HepG2 (cell line): ENCODE measurements around the gene SLC12A5. TPM values are rescaled to one million over a fixed set of nuclear protein-coding genes. Genes with fewer than 3 reads are reported as not detected.

Experiments used
- AKAP8 ChIP-seq: sonication (generic); formaldehyde crosslinking; IDR thresholded peaks from 2 replicates; pipeline ENCODE4 v1.5.1; 2020; ENCODE audit warnings: mild to moderate bottlenecking, missing genetic modification reagents
- ATF7-NPFF ChIP-seq: sonication (generic); formaldehyde crosslinking; IDR thresholded peaks from 2 replicates; pipeline ENCODE4 v1.8.1; 2023; ENCODE audit warnings: mild to moderate bottlenecking, low read depth, missing genetic modification reagents, moderate library complexity
- CAMTA2 ChIP-seq: sonication (generic); formaldehyde crosslinking; IDR thresholded peaks from 2 replicates; pipeline ENCODE4 v1.4.0; 2020; ENCODE audit warnings: mild to moderate bottlenecking, missing genetic modification reagents, borderline replicate concordance
- CHD4 ChIP-seq: fragments of 200-600 bp; sonication (generic); IDR thresholded peaks from 2 replicates; pipeline ENCODE4 v1.7.0; 2017; ENCODE audit warnings: mild to moderate bottlenecking, low read length, borderline replicate concordance
- E2F2 ChIP-seq: sonication (generic); formaldehyde crosslinking; IDR thresholded peaks from 2 replicates; pipeline ENCODE4 v1.4.0; 2020; ENCODE audit warnings: missing genetic modification reagents, borderline replicate concordance
- GATA4 ChIP-seq: sonication (generic); IDR thresholded peaks from 2 replicates; pipeline ENCODE4 v1.6.1; 2016; ENCODE audit warnings: antibody characterized with exemption, low read depth, borderline replicate concordance
- IKZF5 ChIP-seq: IDR thresholded peaks from 2 replicates; pipeline ENCODE4 v1.6.1; 2018; ENCODE audit warnings: missing genetic modification reagents, mild to moderate bottlenecking, missing compliant biosample characterization
- JUND ChIP-seq: sonication (generic); formaldehyde crosslinking; IDR thresholded peaks from 2 replicates; pipeline ENCODE4 v1.8.0; 2022; ENCODE audit warnings: mild to moderate bottlenecking, missing genetic modification reagents
- LCORL ChIP-seq, 2 experiments: fragments of 450-650 bp in 1 of 2; sonication (generic) in 1 of 2; formaldehyde crosslinking in 1 of 2; IDR thresholded peaks; 2 replicates each; pipeline versions ENCODE4 v1.5.0 to v1.6.1; 2017 to 2020; ENCODE audit warnings: antibody characterized with exemption in 1 of 2, missing genetic modification reagents in 1 of 2
- MAX ChIP-seq: IDR thresholded peaks from 2 replicates; pipeline ENCODE4 v1.6.1; 2012; ENCODE audit warnings: inconsistent platforms
- MTA1 ChIP-seq: sonication (generic); formaldehyde crosslinking; IDR thresholded peaks from 2 replicates; pipeline ENCODE4 v1.4.0; 2020; ENCODE audit warnings: missing genetic modification reagents, mild to moderate bottlenecking, borderline replicate concordance
- PBX2 ChIP-seq: IDR thresholded peaks from 2 replicates; pipeline ENCODE4 v1.6.1; 2016; ENCODE audit warnings: control low read depth
- PRDM10 ChIP-seq: sonication (generic); formaldehyde crosslinking; IDR thresholded peaks from 2 replicates; pipeline ENCODE4 v1.4.0; 2020; ENCODE audit warnings: low read depth, missing genetic modification reagents
- RFXANK ChIP-seq: IDR thresholded peaks from 2 replicates; pipeline ENCODE4 v1.6.1; 2016
- SNAPC2 ChIP-seq: sonication (generic); formaldehyde crosslinking; IDR thresholded peaks from 2 replicates; pipeline ENCODE4 v1.8.1; 2022; ENCODE audit warnings: mild to moderate bottlenecking, missing genetic modification reagents
- TCF7L2 ChIP-seq: IDR thresholded peaks from 2 replicates; pipeline ENCODE4 v1.6.1; 2011; ENCODE audit warnings: mild to moderate bottlenecking, low read depth, low read length, moderate library complexity
- ZNF296 ChIP-seq: sonication (generic); formaldehyde crosslinking; conservative IDR thresholded peaks from 2 replicates; pipeline ENCODE4 v1.5.0; 2020; ENCODE audit warnings: mild to moderate bottlenecking, missing genetic modification reagents
- ZNF329 ChIP-seq: sonication (generic); formaldehyde crosslinking; IDR thresholded peaks from 2 replicates; pipeline ENCODE4 v1.9.0; 2021; ENCODE audit warnings: low read depth, mild to moderate bottlenecking, missing genetic modification reagents
- ZNF432 ChIP-seq: sonication (generic); formaldehyde crosslinking; IDR thresholded peaks from 2 replicates; pipeline ENCODE4 v1.5.0; 2020; ENCODE audit warnings: missing genetic modification reagents, mild to moderate bottlenecking, borderline replicate concordance
- ZNF567 ChIP-seq: sonication (generic); formaldehyde crosslinking; IDR thresholded peaks from 2 replicates; pipeline ENCODE4 v1.8.1; 2023; ENCODE audit warnings: mild to moderate bottlenecking, missing genetic modification reagents, borderline replicate concordance
- ZNF572 ChIP-seq: sonication (generic); formaldehyde crosslinking; IDR thresholded peaks from 2 replicates; pipeline ENCODE4 v1.5.1; 2020; ENCODE audit warnings: mild to moderate bottlenecking, missing genetic modification reagents
- ZNF670 ChIP-seq: sonication (generic); formaldehyde crosslinking; IDR thresholded peaks from 2 replicates; pipeline ENCODE4 v1.8.0; 2022; ENCODE audit warnings: mild to moderate bottlenecking, missing genetic modification reagents, borderline replicate concordance
- polyA plus RNA-seq, 8 experiments: library from polyadenylated mRNA; depleted of rRNA in 3 of 8; stranded (reverse) in 7 of 8; unstranded in 1 of 8; fragments of >200 nt; fragmentation: Illumina TruSeq in 4 of 8; extraction: Trizol in 4 of 8; gene quantifications; 2 replicates each; pipeline versions ENCODE4 v1.2.1 to v1.2.3, GENCODE V29; 2011 to 2016; ENCODE audit warnings: low read depth in 4 of 8, missing spikeins in 1 of 8, mixed read lengths in 1 of 8; ENCODE audit not compliant: insufficient read depth in 1 of 8
- total RNA-seq, 5 experiments: library from RNA; depleted of rRNA; stranded (reverse); fragments of >200 nt; fragmentation: Illumina TruSeq; extraction: Trizol; gene quantifications; 2 replicates each; pipeline ENCODE4 v1.2.3, GENCODE V29; 2016; ENCODE audit warnings: low read depth in 1 of 5
- TF ChIP-seq, protein P1 (sequence below): fragments of 450-650 bp; IDR thresholded peaks from 2 replicates; pipeline ENCODE4 v1.6.1; 2016

Gene SLC12A5
- total and polyA plus RNA-seq, 2 of the 13 experiments (the other 11 are each of a cell fraction or from before 2014, with no cell fraction given), result 4.3 to 5.4 TPM

GRCh38 chr20:46089167-46089416, 60.1 kb downstream of the SLC12A5 start (continued):
- TF ChIP-seq ZNF572 (CRISPR knock-in tag), result no peak
- no peak for TF ChIP-seq ZNF329
- 0 out of 2 replicates have a peak, but pooled peaks have one; percentile 25 for TF ChIP-seq PBX2
- TF ChIP-seq, protein P1, sequence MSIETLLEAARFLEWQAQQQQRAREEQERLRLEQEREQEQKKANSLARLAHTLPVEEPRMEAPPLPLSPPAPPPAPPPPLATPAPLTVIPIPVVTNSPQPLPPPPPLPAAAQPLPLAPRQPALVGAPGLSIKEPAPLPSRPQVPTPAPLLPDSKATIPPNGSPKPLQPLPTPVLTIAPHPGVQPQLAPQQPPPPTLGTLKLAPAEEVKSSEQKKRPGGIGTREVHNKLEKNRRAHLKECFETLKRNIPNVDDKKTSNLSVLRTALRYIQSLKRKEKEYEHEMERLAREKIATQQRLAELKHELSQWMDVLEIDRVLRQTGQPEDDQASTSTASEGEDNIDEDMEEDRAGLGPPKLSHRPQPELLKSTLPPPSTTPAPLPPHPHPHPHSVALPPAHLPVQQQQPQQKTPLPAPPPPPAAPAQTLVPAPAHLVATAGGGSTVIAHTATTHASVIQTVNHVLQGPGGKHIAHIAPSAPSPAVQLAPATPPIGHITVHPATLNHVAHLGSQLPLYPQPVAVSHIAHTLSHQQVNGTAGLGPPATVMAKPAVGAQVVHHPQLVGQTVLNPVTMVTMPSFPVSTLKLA, result no peak
- no peak for TF ChIP-seq TCF7L2
- TF ChIP-seq ZNF296, result no peak
- TF ChIP-seq PRDM10 (CRISPR knock-in tag), result no peak
- TF ChIP-seq ATF7-NPFF (CRISPR knock-in tag), result no peak
- TF ChIP-seq LCORL (IDR thresholded peaks at IDR 0.05), result no peak
- TF ChIP-seq LCORL (CRISPR knock-in tag; IDR thresholded peaks at IDR 0.05), result no peak
- peak; percentile 65; the same call in 1 of the 2 replicates for TF ChIP-seq JUND (CRISPR knock-in tag)
- TF ChIP-seq AKAP8 (CRISPR knock-in tag), result no peak
- TF ChIP-seq MAX, result no peak
- TF ChIP-seq E2F2 (CRISPR knock-in tag), result no peak
- TF ChIP-seq GATA4, result no peak
- TF ChIP-seq ZNF432 (CRISPR knock-in tag), result 0 out of 2 replicates have a peak, but pooled peaks have one; percentile 77
- TF ChIP-seq CHD4, result no peak
- no peak for TF ChIP-seq CAMTA2 (CRISPR knock-in tag)
- TF ChIP-seq ZNF567 (CRISPR knock-in tag), result no peak
- no peak for TF ChIP-seq SNAPC2
- TF ChIP-seq IKZF5, result no peak; the same call in 1 of the 2 replicates
- no peak for TF ChIP-seq RFXANK (CRISPR knock-in tag)
- TF ChIP-seq MTA1 (CRISPR knock-in tag), result no peak
- TF ChIP-seq ZNF670 (CRISPR knock-in tag), result no peak
